SU-DHL-6 (cell line): ENCODE data around the gene CCL25.

Source experiments
- H2AFZ ChIP-seq: fragments of 200-600 bp; sonication (generic); 2 replicates; pipeline ENCODE4 v1.6.1; 2014; ENCODE audit warnings: low read depth, mild to moderate bottlenecking, moderate library complexity, mixed read lengths, antibody characterized with exemption, low read length; ENCODE audit not compliant: severe bottlenecking
- H3F3A ChIP-seq: fragments of 200-600 bp; shearing (Covaris generic); 2 replicates; pipeline ENCODE4 v1.6.0; 2016; ENCODE audit warnings: antibody characterized with exemption, mild to moderate bottlenecking; ENCODE audit not compliant: insufficient read depth
- H3K27ac ChIP-seq: fragments of 200-600 bp; sonication (generic); 2 replicates; pipeline ENCODE4 v1.5.1; 2016; ENCODE audit warnings: low read depth, mild to moderate bottlenecking, low read length, moderate library complexity, mixed read lengths
- H3K27me3 ChIP-seq: fragments of 200-600 bp; sonication (generic), shearing (Covaris generic); 2 replicates; pipeline ENCODE4 v1.6.0; 2014; ENCODE audit warnings: mild to moderate bottlenecking, low read length
- H3K36me3 ChIP-seq: fragments of 200-600 bp; sonication (generic); 2 replicates; pipeline ENCODE4 v1.6.1; 2014; ENCODE audit warnings: mild to moderate bottlenecking, low read length, mixed read lengths
- H3K4me2 ChIP-seq: fragments of 300-600, 200-600 bp; shearing (Covaris generic), sonication (generic); 2 replicates; pipeline ENCODE4 v1.6.0; 2014; ENCODE audit warnings: low read length, low read depth, mild to moderate bottlenecking; ENCODE audit not compliant: poor library complexity, severe bottlenecking
- H3K4me3 ChIP-seq: fragments of 200-600 bp; sonication (generic); 2 replicates; pipeline ENCODE4 v1.5.1; 2014; ENCODE audit warnings: antibody characterized with exemption, low read length, mild to moderate bottlenecking, mixed read lengths; ENCODE audit not compliant: insufficient read depth, poor library complexity, severe bottlenecking
- H3K79me2 ChIP-seq: fragments of 200-600 bp; sonication (generic); 2 replicates; pipeline ENCODE4 v1.6.1; 2014; ENCODE audit warnings: mild to moderate bottlenecking, low read length, moderate library complexity; ENCODE audit not compliant: insufficient read depth
- H3K9ac ChIP-seq: fragments of 200-600 bp; sonication (generic); 2 replicates; pipeline ENCODE4 v1.7.0; 2014; ENCODE audit warnings: mild to moderate bottlenecking, low read length
- H3K9me2 ChIP-seq: fragments of 200-600 bp; sonication (generic); replicated peaks from 2 replicates; pipeline ENCODE4 v1.6.1; 2014; ENCODE audit warnings: low read length; ENCODE audit not compliant: insufficient read depth
- H3K9me3 ChIP-seq: fragments of 200-600 bp; sonication (generic); 2 replicates; pipeline ENCODE4 v1.6.1; 2014; ENCODE audit warnings: low read length, mixed read lengths; ENCODE audit not compliant: insufficient read depth
- H4K20me1 ChIP-seq: fragments of 200-600 bp; sonication (generic); 2 replicates; pipeline ENCODE4 v1.6.1; 2014; ENCODE audit warnings: low read depth, mild to moderate bottlenecking, antibody characterized with exemption, low read length, moderate library complexity, mixed read lengths
- CTCF ChIP-seq: fragments of 200-600 bp; sonication (generic); IDR thresholded peaks from one replicate; pipeline ENCODE4 v1.5.1; 2017; ENCODE audit warnings: antibody characterized with exemption, mild to moderate bottlenecking, low read length, moderate library complexity; ENCODE audit not compliant: insufficient read depth, poor library complexity, severe bottlenecking
- EZH2phosphoT487 ChIP-seq: fragments of 200-600 bp; sonication (generic), shearing (Covaris generic); conservative IDR thresholded peaks from 2 replicates; pipeline ENCODE4 v1.6.1; 2018; ENCODE audit warnings: mild to moderate bottlenecking, antibody characterized with exemption, low read length, moderate library complexity, mixed read lengths

The CCL25 gene

GRCh38 chr19:8069096-8069973, 16.8 kb downstream of the CCL25 start:
- H3K9me2 ChIP-seq, result no peaks in the 10 kb centered on the region
- H2AFZ ChIP-seq, result no peak overlapping the region
- H3K36me3 ChIP-seq, result no peaks in the 10 kb centered on the region
- no peak overlapping the region for H3K27ac ChIP-seq
- H4K20me1 ChIP-seq, result no peaks in the 10 kb centered on the region
- TF ChIP-seq EZH2phosphoT487, result no peak
- TF ChIP-seq CTCF, result peak; percentile 77
- H3F3A ChIP-seq, result no peaks in the 10 kb centered on the region
- H3K79me2 ChIP-seq, result no peaks in the 10 kb centered on the region
- 0 out of 2 replicates have a peak, but pooled peaks cover 5% of the 10 kb centered on the region for H3K9me3 ChIP-seq
- no peak overlapping the region for H3K9ac ChIP-seq
- no peak overlapping the region for H3K4me3 ChIP-seq
- H3K4me2 ChIP-seq, result no peak overlapping the region
- no peaks in the 10 kb centered on the region for H3K27me3 ChIP-seq

- no peak overlapping the region for H3K4me2 ChIP-seq
- 0 out of 2 replicates have a peak, but pooled peaks cover 5% of the 10 kb centered on the region for H3K9me3 ChIP-seq
Observed at GRCh38 chr19:8071912-8072311, 19.4 kb downstream of the CCL25 start.

GRCh38 chr19:8074501-8074900, 21.9 kb downstream of the CCL25 start:
- no peaks in the 10 kb centered on the region for H3K36me3 ChIP-seq
- H3K27ac ChIP-seq, result no peak overlapping the region
- no peak overlapping the region for H3K9ac ChIP-seq
- TF ChIP-seq EZH2phosphoT487, result no peak
- TF ChIP-seq CTCF, result no peak
- H3K79me2 ChIP-seq, result no peaks in the 10 kb centered on the region
- H3K9me3 ChIP-seq, result 0 out of 2 replicates have a peak, but pooled peaks cover 1% of the 10 kb centered on the region
- no peak overlapping the region for H3K4me3 ChIP-seq
- H3K9me2 ChIP-seq, result no peaks in the 10 kb centered on the region
- H3K27me3 ChIP-seq, result no peaks in the 10 kb centered on the region
- no peak overlapping the region for H2AFZ ChIP-seq
- no peak overlapping the region for H3K4me2 ChIP-seq
- H3F3A ChIP-seq, result no peaks in the 10 kb centered on the region
- no peaks in the 10 kb centered on the region for H4K20me1 ChIP-seq

More at GRCh38 chr19:8071912-8072311, 19.4 kb downstream of the CCL25 start:
- TF ChIP-seq EZH2phosphoT487, result no peak
- TF ChIP-seq CTCF, result no peak
- Histone ChIP-seq H3K36me3 (no peaks in the 10 kb centered on the region), H3K9ac (no peak overlapping the region), H3F3A (no peaks in the 10 kb centered on the region), H3K27ac (no peak overlapping the region), H3K79me2 (no peaks in the 10 kb centered on the region), H3K4me3 (no peak overlapping the region), H2AFZ (no peak overlapping the region), H3K27me3 (no peaks in the 10 kb centered on the region), H4K20me1 (no peaks in the 10 kb centered on the region), H3K9me2 (no peaks in the 10 kb centered on the region)
